T47D (cell line): ENCODE data around the gene DDX51.

Experiments used
- DNase-seq, 2 experiments: peaks; one replicate each; pipeline versions ENCODE4 v3.0.0 to v3.0.0-alpha.2; 2011 to 2012; ENCODE audit warnings: low read depth in 1 of 2, low spot score in 1 of 2
- JUND ChIP-seq: IDR thresholded peaks from 2 replicates; pipeline ENCODE4 v1.6.1; 2012; ENCODE audit warnings: low read depth
- in situ Hi-C: cut with HindIII; loops from 2 replicates; pipeline ENCODE4 v1.10.0; 2016; ENCODE audit warnings: low sequenced_read_pairs, low pct_unique_long_range_greater_than_20kb

The DDX51 gene

DNA sequence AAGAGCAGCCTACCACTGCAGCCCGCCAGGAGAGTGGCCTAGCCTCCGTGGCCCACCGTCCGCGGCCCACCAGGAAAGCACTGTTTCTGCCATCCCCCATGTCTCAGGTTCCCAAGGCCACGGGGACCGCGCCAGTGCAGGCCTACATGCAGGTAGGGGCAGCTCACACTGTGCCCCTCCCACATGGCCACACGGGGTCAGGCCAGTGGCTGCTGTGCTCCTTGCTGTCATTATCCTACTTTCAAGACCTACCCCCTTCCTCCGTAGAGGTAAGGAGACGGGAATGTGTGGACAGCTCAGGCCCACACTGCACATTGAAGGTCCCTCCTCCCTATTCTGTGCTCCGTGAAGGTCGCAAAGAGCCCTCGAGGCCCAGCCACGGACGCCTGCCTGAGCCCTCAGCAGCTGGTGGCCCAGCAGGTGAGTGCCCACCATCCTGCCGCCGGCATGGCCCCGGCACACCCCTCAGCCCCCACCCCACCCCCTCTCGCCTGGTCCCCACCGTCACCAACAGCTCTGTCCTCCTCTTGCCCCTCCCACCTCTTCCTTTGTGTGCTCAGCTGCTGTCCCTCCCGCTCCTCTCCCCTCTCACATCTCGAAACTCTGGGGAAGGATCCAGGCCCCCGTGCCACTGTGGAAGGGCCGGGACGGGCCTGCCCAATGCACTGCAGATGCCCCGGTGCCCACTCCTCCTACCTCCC, 10.0 kb downstream of the DDX51 start:
- no peak for DNase-seq
- no peak for TF ChIP-seq JUND
- in situ Hi-C loops = no loop called here

DNA sequence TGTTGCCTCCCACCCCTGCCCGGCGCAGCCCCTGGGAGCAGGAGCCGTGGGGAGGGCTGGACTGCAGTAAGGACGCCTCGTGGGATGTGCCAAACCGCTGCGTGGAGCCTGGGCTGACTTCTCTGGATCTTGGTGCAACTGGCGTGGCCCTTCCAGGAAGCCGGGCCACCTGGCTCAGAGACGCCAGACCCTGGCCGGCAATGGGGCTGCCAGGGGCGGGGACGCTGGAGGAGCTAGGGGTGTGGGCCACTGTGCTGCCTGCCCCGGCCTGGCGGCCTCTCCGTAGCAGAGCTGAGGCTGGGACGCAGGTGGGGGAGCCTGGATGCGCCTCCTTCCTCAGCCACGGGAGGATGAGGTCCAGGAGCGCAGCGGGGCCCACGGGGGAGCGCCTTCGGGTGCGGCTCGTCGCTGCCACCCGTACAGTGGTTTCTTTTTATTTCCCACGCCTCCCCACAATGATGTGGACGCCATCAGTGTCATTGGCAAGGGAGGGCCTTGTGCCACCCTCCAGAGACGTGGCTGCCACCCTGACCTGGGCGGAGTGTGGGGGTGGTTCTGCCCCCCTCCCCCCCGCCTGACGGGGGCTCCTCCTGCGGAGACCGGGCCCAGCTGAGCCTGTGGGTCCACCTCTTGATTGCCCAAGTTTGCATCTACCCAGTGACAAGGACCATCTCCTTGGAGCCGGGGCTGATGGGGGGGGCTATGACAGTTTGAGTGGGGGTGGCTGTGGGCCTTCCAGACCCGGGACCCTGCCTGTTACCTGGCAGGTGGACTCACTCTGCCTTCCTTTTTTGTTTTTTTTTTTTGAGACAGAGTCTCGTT, 11.3 kb downstream of the DDX51 start:
- TF ChIP-seq JUND = no peak
- in situ Hi-C loops = no loop called here
- DNase-seq = no peak

DNA sequence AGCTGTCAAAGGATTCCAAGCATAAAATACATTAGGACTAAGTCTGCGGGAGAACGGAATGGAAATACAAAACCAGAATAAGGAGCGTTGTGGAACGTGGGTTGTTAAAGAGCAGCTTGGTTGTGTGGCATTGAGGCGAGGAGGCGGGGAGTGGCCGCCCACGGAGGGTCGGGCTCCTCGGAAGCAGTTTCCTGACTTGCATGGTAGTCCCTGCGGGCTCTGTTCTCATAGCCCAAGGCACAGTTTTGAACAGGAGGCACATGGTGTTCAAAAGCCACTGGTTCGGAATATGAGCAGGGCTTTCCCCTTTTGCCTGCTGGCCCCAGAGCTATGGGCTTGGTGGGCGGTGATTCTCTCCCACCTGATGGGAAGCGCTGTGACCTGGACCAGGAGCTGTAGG, 12.2 kb downstream of the DDX51 start:
- DNase-seq = no peak
- no peak for TF ChIP-seq JUND
- in situ Hi-C loops = no loop called here

DNA sequence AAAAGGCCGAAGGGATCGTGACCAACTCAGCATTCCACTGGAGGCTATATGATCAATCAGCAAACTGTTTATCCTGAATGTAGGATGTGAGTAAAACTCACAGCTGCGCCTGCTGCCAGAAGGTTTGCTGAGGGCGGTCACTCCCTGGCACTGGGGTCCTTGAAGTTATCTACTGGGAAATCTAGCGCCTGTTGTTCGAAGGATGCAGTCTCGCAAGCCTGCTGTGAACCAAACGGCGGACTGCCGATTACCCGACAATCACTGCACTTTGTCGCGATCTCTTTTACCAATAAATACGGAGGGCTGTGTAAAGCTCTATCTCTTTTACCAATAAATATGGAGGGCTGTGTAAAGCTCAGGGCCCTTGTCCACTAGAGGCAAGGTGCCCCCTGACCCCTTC, 12.9 kb downstream of the DDX51 start:
- TF ChIP-seq JUND = no peak
- in situ Hi-C loops = no loop called here

DNA sequence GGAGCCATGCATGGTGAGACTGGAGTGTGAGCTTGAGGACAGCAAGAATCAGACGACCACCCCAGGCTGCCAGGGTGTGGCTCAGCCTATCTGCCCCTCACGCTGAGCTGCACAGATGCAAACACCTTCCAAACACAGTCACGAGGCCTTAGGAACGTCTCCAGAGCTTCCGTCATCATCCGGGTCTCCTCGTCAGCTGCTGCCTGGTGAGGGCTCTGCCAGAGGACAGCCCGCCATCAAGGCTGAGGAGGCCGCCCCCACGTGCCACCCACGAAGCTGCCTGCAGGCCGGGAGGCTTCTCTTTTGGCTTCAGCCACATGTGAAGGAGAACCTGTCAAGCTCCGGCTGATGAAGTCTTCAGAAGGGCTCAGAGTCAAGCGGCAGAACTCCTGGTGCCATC, 13.4 kb downstream of the DDX51 start:
- DNase-seq = no peak
- in situ Hi-C loops = no loop called here
- TF ChIP-seq JUND = no peak

More for the DNA sequence above, 12.9 kb downstream of the DDX51 start:
- DNase-seq = no peak

DNA sequence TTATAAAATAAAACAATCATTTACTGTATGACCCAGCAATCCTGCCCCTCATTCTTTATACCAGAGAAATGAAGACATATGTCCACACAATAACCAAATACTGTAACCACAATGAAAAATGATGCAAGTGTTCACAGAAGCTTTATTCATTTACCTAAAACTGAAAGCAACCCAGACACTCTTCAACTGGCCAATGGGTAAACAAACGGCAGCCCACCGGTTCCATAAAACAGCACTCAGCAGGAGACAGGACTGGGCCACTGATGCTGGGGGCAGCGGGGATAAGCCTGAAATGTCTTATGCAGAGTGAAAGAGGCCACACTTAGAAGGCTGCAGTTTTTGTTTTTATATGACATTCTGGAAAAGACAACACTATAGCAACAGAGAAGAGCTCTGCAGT, 15.1 kb downstream of the DDX51 start:
- in situ Hi-C loops = no loop called here
- no peak for DNase-seq
- no peak for TF ChIP-seq JUND

DNA sequence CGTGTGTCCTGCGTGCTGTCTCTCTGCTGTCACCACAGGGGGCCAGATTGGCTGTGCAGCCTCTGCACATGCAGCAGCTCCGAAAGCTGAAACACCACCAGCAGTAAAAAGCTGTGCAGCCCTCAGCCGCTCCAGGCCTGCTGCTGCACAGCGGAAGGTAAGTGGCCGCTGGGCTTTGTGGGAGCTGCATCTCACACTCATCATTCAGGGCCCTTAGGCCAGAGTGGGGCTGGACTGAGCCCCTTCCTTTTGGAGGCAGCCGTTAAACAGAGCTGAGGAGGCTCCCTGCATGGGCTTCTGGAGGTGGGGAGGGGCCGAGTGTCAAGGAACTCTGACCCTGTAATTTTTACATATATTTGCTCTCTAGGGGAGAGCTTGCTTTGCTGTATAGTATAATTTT, 17.1 kb downstream of the DDX51 start:
- no peak for TF ChIP-seq JUND
- DNase-seq = no peak
- in situ Hi-C loops = no loop called here

DNA sequence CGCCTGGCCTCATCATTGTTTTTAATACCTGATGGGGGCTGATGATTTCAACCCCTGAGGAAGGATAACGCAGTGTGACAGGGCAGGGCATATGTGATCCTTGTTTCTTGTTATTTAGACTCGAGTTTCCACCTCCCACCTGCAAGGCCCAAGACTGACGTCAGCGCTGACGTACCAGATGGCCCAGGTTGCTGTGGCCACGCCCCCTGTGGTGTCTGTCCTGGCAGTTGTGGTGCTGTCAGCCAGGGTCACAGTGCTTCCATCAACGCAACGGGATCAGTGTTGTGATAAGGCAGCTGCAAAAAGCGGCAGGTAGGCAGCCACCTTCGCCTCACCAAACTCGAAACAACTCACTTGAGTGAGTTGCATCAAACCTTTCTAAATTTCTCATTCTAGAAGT, 18.4 kb downstream of the DDX51 start:
- TF ChIP-seq JUND = no peak
- in situ Hi-C loops = no loop called here
- no peak for DNase-seq

DNA sequence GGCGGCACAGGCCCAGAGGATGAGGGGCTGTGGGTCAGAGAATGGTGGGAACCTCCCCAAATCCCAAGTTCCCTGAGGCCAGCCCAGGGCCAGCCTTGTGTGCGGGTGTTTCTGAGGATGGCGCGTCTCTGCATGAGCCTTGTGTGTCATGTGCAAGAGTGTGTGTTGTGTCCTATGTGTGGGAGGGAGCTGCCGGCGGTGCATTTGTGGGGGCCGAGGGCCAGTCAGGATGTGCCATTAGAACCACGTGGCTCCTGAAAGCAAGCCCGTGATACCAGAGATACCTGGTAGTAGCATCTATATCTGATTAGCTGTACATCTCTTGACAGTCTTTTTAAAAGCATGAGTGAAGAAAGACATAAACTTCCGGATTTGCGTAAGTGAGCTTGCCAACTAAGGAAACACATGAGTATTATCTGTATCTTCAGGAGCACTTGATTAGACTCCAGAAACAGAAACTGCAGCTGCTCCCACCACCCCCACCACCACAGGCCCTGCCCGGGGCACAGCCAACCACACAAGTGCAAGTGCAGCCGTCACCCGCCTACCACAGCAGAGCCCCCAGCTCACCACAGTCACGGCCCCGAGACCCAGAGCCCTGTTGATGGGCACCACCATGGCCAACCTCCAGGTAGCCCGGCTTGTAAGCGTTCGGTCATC, 19.2 kb downstream of the DDX51 start:
- no peak for TF ChIP-seq JUND
- in situ Hi-C loops = no loop called here
- no peak for DNase-seq

DNA sequence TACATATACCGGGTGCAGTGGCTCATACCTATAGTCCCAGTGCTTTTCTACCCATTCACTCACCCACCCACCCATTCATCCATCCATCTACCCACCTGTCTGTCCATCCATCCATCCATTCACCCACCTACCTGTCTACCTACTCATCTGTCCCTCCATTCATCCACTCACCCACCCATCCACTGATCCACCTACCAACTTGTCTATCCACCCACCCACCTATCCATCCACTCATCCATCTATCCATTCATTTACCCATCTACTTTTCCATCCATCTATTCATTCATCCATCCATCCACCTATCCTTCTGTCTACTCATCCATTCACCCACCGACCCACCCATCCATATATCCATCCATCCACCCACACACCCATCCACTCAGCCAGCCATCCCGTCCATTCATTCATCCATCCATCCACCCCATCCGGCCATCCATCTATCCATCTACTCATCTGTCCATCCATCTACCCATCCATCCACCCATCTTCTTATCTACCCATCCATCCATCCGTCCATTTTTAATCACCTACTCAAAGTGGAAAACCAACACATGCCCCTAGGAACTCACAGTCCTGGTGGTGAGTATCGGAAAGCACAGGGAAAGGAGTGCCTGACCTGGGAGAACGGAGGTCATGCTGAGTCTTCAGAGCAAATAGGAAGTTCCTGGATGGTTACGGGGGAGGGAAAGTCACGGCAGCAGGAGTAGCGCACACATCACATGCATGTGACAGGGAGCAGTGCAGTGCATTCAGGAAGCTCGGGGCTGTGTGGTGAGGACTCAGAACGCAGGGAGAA, 20.0 kb downstream of the DDX51 start:
- no peak for TF ChIP-seq JUND
- no peak for DNase-seq
- in situ Hi-C loops = no loop called here

DNA sequence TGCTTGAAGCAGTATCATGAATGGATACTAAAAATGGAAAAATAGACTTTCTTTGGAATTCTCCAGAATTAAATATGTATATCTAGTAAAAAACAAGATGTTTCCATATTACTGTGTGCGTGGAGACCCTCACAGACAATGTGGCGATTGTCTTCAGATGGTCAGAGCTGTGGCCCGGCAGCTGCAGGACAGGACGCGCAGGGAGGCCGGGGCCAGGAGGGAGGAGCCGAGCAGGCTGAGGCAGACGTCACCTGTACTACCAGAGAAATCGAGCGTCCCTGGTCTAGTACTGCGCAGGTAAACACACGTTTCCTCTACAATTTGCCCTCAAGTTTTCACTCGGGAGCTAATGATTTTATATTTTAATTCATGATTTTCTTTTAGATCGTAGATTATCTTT, 22.8 kb downstream of the DDX51 start:
- in situ Hi-C loops = no loop called here
- no peak for TF ChIP-seq JUND
- no peak for DNase-seq

DNA sequence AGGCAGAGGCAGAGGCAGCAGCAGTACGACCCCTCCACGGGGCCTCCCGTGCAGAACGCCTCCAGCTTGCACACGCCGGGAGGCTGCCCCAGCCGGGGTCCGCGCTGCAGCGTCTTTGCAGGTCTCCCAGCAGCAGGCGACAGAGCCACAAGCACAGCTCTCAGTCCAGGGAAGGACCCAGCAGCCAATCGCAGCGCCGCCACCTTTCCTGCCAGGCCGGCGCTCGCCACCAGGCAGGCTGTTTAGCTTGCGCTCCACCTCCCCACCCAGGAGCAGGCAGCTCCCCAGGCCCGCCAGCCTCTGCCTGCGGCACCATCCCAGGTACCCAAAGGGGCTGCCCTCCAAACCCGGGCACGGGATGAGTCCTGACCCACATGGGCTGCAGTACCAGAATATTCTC, 25.2 kb downstream of the DDX51 start:
- no peak for TF ChIP-seq JUND
- in situ Hi-C loops = no loop called here
- no peak for DNase-seq
